AG09319 (cell line): ENCODE results near the gene CTSF.

Experiments used
- DNase-seq: peaks from one replicate; pipeline ENCODE4 v3.0.0-alpha.2; 2010; ENCODE audit warnings: low read depth; ENCODE audit errors: extremely low read depth
- TF ChIP-seq, protein P1 (sequence below): IDR thresholded peaks from 2 replicates; pipeline ENCODE4 v1.5.1; 2011; ENCODE audit warnings: low read depth, mild to moderate bottlenecking, inconsistent platforms, low read length, moderate library complexity

CTSF gene

DNA sequence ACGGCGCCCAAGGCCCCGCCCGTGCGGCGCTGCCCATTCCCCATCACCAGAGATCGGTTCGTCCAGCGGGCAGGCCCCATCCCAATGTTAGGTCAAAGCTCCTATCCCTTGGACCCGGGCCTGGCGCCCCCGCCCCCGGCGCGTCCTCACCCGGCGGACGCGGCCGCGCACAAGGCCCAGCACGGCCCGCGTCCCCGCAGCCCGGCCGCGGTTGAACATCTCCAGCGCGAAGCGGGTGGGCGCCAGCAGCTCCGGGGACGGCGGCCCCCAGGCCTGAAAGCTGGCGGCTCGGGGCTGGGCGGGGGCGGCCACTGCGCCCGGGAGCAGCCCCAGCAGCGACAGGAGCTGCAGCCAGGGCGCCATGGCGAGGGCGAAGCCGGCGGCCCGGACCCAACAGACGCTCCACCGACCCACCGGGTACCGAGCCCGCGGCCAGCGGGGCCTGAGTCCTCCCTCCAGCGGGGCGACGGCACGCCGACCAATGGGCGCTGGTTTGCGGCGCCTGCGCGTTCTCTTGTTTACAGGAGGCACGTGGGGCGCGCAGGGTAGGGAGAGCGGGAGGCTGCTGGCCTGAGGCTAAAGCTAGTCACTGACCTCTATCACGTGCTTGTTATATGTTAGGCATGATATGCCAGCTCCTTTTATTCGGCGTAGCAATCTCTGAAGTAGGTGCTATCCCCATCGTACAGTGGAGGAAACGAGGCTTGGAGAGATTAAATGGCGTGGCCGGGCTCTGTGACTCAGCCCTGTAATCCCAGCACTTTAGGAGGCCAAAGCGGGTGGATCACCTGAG, at the start of gene CTSF:
Gene CTSF (minus strand): TSS at position 483 of the 793 bp plus-strand sequence. CDS start 120 bp downstream, at position 363.
- DNase-seq, result no peak
- TF ChIP-seq, protein P1, sequence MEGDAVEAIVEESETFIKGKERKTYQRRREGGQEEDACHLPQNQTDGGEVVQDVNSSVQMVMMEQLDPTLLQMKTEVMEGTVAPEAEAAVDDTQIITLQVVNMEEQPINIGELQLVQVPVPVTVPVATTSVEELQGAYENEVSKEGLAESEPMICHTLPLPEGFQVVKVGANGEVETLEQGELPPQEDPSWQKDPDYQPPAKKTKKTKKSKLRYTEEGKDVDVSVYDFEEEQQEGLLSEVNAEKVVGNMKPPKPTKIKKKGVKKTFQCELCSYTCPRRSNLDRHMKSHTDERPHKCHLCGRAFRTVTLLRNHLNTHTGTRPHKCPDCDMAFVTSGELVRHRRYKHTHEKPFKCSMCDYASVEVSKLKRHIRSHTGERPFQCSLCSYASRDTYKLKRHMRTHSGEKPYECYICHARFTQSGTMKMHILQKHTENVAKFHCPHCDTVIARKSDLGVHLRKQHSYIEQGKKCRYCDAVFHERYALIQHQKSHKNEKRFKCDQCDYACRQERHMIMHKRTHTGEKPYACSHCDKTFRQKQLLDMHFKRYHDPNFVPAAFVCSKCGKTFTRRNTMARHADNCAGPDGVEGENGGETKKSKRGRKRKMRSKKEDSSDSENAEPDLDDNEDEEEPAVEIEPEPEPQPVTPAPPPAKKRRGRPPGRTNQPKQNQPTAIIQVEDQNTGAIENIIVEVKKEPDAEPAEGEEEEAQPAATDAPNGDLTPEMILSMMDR, result no peak

DNA sequence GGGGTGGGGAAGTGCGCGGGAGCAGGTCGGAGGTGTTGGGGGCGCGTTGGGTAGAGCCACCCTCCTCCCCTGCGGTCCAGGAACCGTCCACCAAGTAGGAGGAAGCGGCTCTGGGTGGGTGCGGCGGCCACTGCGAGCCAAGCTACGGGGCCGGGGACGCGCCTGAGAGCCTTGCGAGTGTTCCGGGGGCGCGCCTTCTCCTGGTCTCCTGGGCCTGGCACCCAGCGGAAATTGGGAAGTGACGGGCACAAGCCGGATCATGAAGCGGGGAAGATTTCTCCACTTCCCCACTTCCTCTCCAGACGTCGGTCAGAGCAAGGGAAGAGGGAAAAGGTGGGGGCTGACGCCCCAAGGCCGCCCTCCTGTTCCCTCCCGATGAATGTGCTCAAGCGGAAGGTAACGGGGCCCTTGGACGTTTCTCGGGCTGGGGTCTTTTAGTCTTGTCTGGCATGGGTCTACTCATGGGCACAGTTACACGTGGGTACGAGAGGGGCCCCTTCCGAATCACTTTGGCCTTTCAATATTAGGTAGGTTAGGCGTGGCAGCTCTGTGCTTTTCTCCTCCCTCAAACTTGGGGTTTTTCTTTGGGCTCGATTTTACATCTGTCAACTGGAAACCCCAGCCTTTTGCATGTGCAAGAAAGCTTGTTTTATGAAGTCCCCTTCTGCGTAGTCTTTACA, 48.9 kb upstream of the CTSF start:
- no peak for DNase-seq
- TF ChIP-seq, protein P1, result no peak

DNA sequence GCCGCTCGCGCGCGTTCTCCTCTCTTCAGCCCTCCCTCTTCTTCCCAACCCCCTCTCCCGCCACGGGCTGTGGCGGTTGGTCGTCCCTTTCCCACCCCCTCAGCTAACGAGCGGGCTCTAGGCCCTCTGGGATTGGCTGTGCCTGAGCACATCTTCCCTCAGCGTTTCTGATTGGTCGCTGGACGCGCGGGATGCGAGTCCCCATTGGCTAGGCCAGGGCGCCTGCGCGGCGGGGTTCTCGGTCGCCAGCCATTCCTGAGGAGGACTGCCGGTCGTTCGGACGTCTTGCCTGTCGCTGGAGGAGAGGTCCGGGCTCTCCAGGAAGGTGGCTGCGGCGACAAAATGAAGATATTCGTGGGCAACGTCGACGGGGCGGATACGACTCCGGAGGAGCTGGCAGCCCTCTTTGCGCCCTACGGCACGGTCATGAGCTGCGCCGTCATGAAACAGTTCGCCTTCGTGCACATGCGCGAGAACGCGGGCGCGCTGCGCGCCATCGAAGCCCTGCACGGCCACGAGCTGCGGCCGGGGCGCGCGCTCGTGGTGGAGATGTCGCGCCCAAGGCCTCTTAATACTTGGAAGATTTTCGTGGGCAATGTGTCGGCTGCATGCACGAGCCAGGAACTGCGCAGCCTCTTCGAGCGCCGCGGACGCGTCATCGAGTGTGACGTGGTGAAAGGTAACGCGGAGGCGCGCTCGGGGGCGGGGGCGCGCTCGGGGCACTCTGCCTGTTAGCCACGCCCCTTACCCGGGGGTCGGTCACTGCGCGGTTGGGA, 48.2 kb upstream of the CTSF start, which contains the start of gene RBM14:
Gene RBM14 (plus strand): TSS at position 252 of the 776 bp plus-strand sequence. CDS start 91 bp downstream, at position 343.
- DNase-seq, result peak; percentile 97
- TF ChIP-seq, protein P1, result no peak

DNA sequence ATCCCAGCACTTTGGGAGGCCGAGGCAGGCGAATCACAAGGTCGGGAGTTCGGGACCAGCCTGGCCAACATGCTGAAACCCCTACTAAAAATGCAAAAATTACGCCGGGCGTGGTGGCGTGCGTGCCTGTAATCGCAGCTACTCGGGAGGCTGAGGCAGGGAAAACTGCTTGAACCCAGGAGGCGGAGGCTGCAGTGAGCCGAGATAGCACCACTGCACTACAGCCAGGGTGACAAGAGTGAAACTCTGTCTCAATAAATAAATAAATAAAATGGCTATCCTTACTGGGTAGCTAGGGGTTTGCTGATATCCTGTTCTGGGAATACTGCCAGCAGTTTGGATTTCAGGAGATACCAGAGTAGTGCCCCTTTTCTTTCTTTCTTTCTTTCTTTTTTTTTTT, 45.7 kb upstream of the CTSF start:
- no peak for DNase-seq
- TF ChIP-seq, protein P1, result no peak

DNA sequence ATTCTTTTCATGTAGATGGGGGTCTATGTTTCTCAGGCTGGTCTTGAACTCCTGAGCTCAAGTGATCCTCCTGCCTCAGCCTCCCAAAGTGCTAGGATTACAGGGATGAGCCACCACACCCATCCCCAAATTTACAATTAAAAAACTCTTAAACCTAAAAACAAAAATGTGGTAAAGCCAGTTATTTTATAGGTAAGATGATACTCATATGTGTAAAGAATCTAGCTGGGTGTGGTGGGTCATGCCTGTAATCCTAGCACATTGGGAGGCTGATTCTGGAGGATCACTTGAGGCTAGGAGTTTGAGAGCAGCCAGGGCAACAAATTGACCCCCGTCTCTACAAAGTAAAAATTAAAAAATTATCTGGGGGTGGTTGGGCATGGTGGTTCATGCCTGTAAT, 44.1 kb upstream of the CTSF start:
- DNase-seq, result no peak
- TF ChIP-seq, protein P1, result no peak

DNA sequence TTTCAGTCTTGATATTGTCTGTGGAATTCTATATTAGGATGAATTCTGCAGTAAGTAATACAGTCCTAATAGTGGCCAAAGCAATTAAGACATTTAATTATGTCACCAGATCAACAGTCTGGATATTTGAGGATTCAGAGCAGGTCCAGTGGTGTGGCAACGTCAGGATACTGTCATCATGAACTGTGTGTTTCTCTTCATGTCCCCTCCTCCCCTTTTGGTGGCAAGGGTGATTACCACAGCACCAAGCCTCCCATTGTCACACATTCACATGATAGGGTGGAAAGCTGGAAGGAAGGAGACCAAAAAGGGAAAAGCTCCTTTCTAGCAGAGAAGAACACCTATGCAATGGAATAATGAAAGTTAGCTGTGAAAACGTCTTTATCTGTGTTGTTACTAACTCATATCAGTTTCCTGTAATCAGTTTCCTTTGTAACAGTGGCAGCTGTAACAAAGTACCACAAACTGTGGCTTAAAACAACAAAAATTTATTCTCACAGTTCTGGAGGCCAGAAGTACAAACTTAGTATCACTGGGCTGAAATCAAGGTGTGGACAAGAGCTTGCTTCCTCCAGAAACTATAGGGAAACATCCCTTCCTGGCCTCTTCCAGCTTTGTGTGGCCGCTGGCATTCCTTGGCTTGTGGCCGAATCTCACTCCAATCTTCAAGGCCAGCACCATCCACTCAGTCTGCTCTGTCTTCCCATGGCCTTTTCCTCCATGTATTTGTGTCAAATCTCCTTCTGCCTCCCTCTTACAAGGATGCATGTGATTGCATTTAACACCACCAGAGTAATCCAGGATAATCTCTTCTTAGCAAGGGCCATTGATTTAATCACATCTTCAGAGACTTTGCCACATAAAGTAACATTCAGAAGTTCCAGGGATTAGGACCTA, 41.6 kb upstream of the CTSF start:
- TF ChIP-seq, protein P1, result no peak
- DNase-seq, result no peak
